ENCODE results near the gene MAMDC4. TPM values are rescaled to one million over a fixed set of nuclear protein-coding genes. Genes with fewer than 3 reads are reported as not detected.
"Not testable (repeated sequence)": the region's sequence is repeated elsewhere in the genome, so short reads cannot be mapped to it uniquely, and the experiment has no call there.

MAMDC4 gene
- total RNA-seq, 1 experiment from 2014 or later: 17.3 TPM

DNA sequence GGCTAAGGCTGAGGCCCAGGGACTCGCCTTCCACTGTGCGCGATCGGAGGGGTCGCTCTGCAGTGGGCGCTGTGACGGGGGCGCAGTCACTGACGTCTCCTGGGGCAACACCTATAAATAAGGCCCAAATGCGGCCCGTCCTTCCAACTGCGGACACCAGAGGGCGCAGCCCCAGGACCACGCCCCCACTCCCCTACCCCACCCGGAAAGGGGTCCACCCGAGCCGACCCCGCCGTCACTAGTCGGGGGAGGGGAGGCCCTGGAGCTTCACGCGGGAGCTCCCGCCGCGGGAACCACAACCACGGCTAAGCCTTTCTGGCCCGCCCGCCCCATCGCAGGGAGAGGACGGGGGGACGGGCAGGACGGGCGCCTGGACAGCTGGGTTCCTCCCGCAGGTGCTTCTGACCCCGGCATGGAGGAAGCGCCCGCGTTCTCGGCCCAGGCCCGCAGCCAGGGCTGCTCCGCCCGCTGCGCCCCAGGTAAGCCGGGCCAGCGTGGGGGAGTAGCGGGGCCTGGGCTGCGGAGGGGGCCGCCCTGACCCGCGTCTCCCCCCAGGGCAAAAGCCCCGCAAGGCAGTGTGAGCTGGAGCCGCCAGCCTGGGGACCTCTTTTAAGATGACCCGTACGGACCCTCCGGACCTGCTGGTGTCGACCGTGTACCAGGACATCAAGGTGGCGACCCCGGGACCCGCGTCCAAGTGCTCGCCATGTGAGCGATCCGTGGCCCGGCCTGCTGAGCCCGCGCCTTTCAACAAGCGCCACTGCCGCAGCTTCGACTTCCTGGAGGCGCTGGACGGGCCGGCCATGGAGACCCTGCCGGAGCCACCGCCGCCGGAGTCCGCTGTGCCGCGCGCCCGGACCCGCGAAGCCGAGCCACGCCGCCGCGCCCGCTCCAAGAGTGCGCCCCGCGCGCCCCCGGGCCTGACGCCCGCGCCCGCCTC lies 8.1 kb upstream of the MAMDC4 start:
- ATAC-seq: peak; percentile 1; the same call in 1 of the 2 replicates
- CTCF ChIA-PET: interaction anchor here (1.1 kb wide), 1 partner anchor 16 kb away, joined by 4 read pairs; no protein-coding TSS in a partner anchor

More for the DNA sequence above, 8.1 kb upstream of the MAMDC4 start:
- intact Hi-C loops (cut with micrococcal nuclease): loop anchor here (5.0 to 10.0 kb wide), 2 partner anchors 101 to 193 kb away; partner anchors contain the start of genes C8G and FBXW5
- H3K4me3 ChIP-seq (replicated peaks in 1 of 2; ENCODE audit: low read depth in 1 of 2, low read length in 2 of 2); H3K36me3 ChIP-seq (ENCODE audit: control insufficient read depth in 1 of 2, insufficient read depth in 2 of 2, low read length in 2 of 2); RAD21 ChIA-PET (ENCODE audit: low non-redundant PET in 1 of 2, low total read pairs in 2 of 2, uncharacterized antibody in 2 of 2, unreplicated experiment in 2 of 2); POLR2A ChIA-PET; BruUV-seq (replicated peaks); H3K9me2 ChIP-seq (ENCODE audit: insufficient read depth); DNase-seq (ENCODE audit: low read depth, low spot score); H3K79me2 ChIP-seq (ENCODE audit: insufficient read depth, low read length); H4K20me1 ChIP-seq (ENCODE audit: insufficient read depth); H3K9me3 ChIP-seq (ENCODE audit: control insufficient read depth in 1 of 2, insufficient read depth in 1 of 2, low read depth in 1 of 2, low read length in 2 of 2); H3K27me3 ChIP-seq (ENCODE audit: insufficient read depth, low read length); H2AFZ ChIP-seq (ENCODE audit: low read depth, low read length, poor library complexity, severe bottlenecking); H3K9ac ChIP-seq (ENCODE audit: low read length): not testable (repeated sequence)
- H3K4me1 ChIP-seq (ENCODE audit: control insufficient read depth in 1 of 2, insufficient read depth in 2 of 2, low read length in 2 of 2): peaks cover 29 to 47% of the 10 kb centered on the region in 2 experiments
- TF ChIP-seq, protein P1, sequence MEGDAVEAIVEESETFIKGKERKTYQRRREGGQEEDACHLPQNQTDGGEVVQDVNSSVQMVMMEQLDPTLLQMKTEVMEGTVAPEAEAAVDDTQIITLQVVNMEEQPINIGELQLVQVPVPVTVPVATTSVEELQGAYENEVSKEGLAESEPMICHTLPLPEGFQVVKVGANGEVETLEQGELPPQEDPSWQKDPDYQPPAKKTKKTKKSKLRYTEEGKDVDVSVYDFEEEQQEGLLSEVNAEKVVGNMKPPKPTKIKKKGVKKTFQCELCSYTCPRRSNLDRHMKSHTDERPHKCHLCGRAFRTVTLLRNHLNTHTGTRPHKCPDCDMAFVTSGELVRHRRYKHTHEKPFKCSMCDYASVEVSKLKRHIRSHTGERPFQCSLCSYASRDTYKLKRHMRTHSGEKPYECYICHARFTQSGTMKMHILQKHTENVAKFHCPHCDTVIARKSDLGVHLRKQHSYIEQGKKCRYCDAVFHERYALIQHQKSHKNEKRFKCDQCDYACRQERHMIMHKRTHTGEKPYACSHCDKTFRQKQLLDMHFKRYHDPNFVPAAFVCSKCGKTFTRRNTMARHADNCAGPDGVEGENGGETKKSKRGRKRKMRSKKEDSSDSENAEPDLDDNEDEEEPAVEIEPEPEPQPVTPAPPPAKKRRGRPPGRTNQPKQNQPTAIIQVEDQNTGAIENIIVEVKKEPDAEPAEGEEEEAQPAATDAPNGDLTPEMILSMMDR (IDR thresholded peaks at IDR 0.05 in 2 of 3, conservative IDR thresholded peaks at IDR 0.05 in 1 of 3; ENCODE audit: borderline replicate concordance in 1 of 3, insufficient read depth in 1 of 3, low read depth in 2 of 3, low read length in 2 of 3): peak in 2 of 3 experiments; percentile 42 to 64; a peak in 4 of 6 replicates
- H3K27ac ChIP-seq (ENCODE audit: low read depth, low read length): peak overlapping the region; percentile 45; the same call in 1 of the 2 replicates
- peak overlapping the region; percentile 68 for H3K4me2 ChIP-seq (ENCODE audit: low read length)
